ENCODE data around the gene RNF222. TPM values are rescaled to one million over a fixed set of nuclear protein-coding genes. Genes with fewer than 3 reads are reported as not detected.

RNF222 gene
- total RNA-seq, 2 donors from 2014 or later = not detected

DNA sequence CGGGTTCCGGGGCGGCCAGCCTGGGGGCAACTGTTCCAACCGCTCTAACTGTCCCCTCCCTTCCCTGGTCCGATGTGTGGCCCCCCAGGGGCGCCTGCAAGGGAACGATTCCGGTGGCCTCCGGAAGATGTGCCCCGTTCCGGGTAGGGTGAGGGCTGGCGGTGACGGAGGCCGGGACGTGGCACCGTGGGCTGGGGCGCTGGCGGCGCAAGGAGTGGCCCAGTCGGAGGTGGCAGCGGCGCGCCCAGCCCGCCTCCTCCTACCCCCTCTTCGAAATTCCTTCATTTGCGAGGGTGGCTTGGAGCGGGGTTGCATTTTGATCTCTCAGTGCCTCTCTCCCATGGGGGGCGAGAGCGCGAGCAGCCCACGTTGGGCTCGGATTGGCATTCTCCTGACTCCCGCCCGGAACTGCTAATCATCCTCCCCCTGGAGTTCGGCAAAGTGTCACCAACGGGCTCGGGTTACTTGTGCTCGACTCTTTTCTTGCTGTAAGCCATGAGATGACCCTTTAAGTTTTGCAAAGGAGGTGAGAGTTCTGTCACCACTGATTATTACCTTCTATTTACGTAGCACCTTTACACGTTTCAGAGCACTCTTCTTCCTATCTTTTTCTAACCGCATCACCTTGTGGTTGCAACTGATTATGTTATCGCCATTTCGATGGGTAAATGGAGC lies 38.7 kb upstream of the RNF222 start:
- Histone ChIP-seq H3K27ac (ENCODE audit: low read depth, low read length) (peak overlapping the region; percentile 89), H3K9me3 (ENCODE audit: control insufficient read depth, low read length) (no peaks in the 10 kb centered on the region), H3K27me3 (ENCODE audit: control insufficient read depth, insufficient read depth, low read length, poor library complexity, severe bottlenecking) (no peaks in the 10 kb centered on the region), H3K4me3 (ENCODE audit: low read length) (peak overlapping the region; percentile 98), H3K36me3 (ENCODE audit: control insufficient read depth, insufficient read depth, low read length) (peaks cover 29% of the 10 kb centered on the region), H3K9ac (ENCODE audit: extremely low read depth, low read length, poor library complexity, severe bottlenecking) (peak overlapping the region; percentile 98), H3K4me1 (ENCODE audit: control insufficient read depth, insufficient read depth, low read length) (no peaks in the 10 kb centered on the region)
- H3K4me1 Mint-ChIP-seq = peaks cover 24% of the 10 kb centered on the region
- H3K36me3 Mint-ChIP-seq (ENCODE audit: low read depth) = peaks cover 16% of the 10 kb centered on the region
- peak overlapping the region; percentile 98 for H3K27ac Mint-ChIP-seq
- H3K27me3 Mint-ChIP-seq (ENCODE audit: insufficient read depth) = no peaks in the 10 kb centered on the region
- WGBS, 2 experiments (ENCODE audit: insufficient coverage in 1 of 2, insufficient read length in 1 of 2) = 0 to 1% methylated on average over 12 to 43 of the region's 43 CpGs
- TF ChIP-seq, protein P1, sequence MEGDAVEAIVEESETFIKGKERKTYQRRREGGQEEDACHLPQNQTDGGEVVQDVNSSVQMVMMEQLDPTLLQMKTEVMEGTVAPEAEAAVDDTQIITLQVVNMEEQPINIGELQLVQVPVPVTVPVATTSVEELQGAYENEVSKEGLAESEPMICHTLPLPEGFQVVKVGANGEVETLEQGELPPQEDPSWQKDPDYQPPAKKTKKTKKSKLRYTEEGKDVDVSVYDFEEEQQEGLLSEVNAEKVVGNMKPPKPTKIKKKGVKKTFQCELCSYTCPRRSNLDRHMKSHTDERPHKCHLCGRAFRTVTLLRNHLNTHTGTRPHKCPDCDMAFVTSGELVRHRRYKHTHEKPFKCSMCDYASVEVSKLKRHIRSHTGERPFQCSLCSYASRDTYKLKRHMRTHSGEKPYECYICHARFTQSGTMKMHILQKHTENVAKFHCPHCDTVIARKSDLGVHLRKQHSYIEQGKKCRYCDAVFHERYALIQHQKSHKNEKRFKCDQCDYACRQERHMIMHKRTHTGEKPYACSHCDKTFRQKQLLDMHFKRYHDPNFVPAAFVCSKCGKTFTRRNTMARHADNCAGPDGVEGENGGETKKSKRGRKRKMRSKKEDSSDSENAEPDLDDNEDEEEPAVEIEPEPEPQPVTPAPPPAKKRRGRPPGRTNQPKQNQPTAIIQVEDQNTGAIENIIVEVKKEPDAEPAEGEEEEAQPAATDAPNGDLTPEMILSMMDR (conservative IDR thresholded peaks at IDR 0.05) = no peak
- peak; percentile 92 for DNase-seq
- H3K4me3 Mint-ChIP-seq = peak overlapping the region; percentile 93
- no peaks in the 10 kb centered on the region for H3K9me3 Mint-ChIP-seq

DNA sequence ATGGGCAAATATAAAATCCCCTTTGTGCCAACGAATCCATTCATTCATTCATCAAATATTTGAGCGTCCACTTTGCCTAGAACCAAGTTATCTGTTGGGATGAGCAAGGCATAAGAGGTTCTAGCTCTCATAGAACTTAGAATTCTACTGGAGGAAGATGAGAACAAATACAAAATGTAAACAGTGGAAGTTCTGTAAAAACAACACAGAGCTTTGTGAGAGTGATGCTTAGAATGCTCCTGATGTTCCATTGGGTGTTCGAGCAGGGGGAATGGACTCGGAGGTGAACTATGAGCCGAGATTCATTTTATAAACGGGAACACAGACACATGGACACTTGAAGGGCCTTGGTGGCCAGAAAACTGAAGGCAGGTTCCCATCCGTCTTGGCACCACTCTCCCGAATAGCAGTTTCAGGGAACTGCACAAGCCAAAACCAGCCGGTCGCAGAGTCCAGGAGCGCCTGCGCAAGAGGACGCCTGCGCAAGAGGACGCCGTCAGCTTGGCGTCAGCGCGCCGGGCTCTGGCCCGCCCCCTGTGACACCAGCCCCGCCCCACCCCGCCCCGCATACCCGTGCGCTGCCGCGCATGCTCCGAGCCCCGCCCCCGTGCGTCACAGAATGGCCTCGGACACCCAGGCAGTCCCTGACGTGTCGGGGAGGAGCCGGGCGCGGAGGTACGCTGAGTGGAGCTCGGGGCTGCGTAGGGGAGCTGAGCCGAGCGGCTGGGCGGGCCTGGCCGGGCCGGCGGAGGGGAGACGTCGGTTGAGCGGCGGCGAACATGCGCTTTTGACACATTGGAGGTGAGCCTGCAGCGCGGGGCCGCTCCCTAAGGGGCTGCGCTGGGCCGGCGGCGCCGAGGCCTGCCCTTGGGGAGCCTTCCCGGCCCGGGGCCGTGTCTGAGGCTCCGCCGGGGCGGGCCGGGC lies 37.9 kb upstream of the RNF222 start, which contains the start of gene NDEL1:
Gene NDEL1 (plus strand): TSS at position 640 of the 924 bp plus-strand sequence. CDS start 8,388 bp downstream, outside the sequence.
- Mint-ChIP-seq H3K27ac (peak within 1 kb of the TSS; percentile 98), H3K4me3 (peak within 1 kb of the TSS; percentile 93), H3K27me3 (ENCODE audit: insufficient read depth) (no peaks in the 10 kb centered on the region), H3K9me3 (no peaks in the 10 kb centered on the region), H3K4me1 (peaks cover 31% of the 10 kb centered on the region), H3K36me3 (ENCODE audit: low read depth) (peaks cover 11% of the 10 kb centered on the region)
- H3K27ac ChIP-seq (ENCODE audit: low read depth, low read length) = peak within 1 kb of the TSS; percentile 89
- peaks cover 21% of the 10 kb centered on the region for H3K36me3 ChIP-seq (ENCODE audit: control insufficient read depth, insufficient read depth, low read length)
- TF ChIP-seq, protein P1 (conservative IDR thresholded peaks at IDR 0.05) = no peak
- H3K9ac ChIP-seq (ENCODE audit: extremely low read depth, low read length, poor library complexity, severe bottlenecking) = peak within 1 kb of the TSS; percentile 98
- DNase-seq = peak; percentile 100
- 4 to 10% methylated on average over 25 to 68 of the region's 68 CpGs for WGBS, 2 experiments (ENCODE audit: insufficient coverage in 1 of 2, insufficient read length in 1 of 2)
- peak within 1 kb of the TSS; percentile 98 for H3K4me3 ChIP-seq (ENCODE audit: low read length)
- no peaks in the 10 kb centered on the region for H3K27me3 ChIP-seq (ENCODE audit: control insufficient read depth, insufficient read depth, low read length, poor library complexity, severe bottlenecking)
- H3K4me1 ChIP-seq (ENCODE audit: control insufficient read depth, insufficient read depth, low read length) = no peaks in the 10 kb centered on the region
- no peaks in the 10 kb centered on the region for H3K9me3 ChIP-seq (ENCODE audit: control insufficient read depth, low read length)

DNA sequence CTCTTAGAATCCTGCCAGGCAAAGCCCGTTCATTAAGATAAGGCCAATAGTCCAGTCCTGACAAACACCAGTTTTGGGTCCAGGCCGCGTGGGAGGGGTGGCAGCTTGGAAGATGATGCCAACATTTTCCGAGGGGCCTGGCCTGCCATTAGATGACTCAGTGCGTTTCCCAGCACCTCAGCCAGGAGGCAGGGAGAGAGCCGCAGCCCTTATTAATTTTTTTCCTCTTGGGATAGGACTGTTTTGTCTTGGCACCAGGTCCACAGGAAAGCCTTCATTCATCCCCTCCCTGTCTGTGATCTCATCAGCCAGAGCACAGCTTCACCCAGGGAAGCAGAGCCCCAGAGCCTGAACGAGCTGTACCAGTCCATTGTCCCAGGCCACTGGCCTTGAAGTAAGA lies 33.3 kb upstream of the RNF222 start:
- no peak overlapping the region for H3K27ac Mint-ChIP-seq
- no peak overlapping the region for H3K4me3 Mint-ChIP-seq
- 89 to 90% methylated on average over 5 to 7 of the region's 7 CpGs for WGBS, 2 experiments (ENCODE audit: insufficient coverage in 1 of 2, insufficient read length in 1 of 2)
- Histone ChIP-seq H3K4me3 (ENCODE audit: low read length) (no peak overlapping the region), H3K27ac (ENCODE audit: low read depth, low read length) (no peak overlapping the region), H3K27me3 (ENCODE audit: control insufficient read depth, insufficient read depth, low read length, poor library complexity, severe bottlenecking) (no peaks in the 10 kb centered on the region), H3K4me1 (ENCODE audit: control insufficient read depth, insufficient read depth, low read length) (no peaks in the 10 kb centered on the region), H3K9me3 (ENCODE audit: control insufficient read depth, low read length) (no peaks in the 10 kb centered on the region), H3K36me3 (ENCODE audit: control insufficient read depth, insufficient read depth, low read length) (no peaks in the 10 kb centered on the region), H3K9ac (ENCODE audit: extremely low read depth, low read length, poor library complexity, severe bottlenecking) (no peak overlapping the region)
- no peaks in the 10 kb centered on the region for H3K9me3 Mint-ChIP-seq
- DNase-seq = peak; percentile 44
- TF ChIP-seq, protein P1 (conservative IDR thresholded peaks at IDR 0.05) = no peak
- no peaks in the 10 kb centered on the region for H3K27me3 Mint-ChIP-seq (ENCODE audit: insufficient read depth)
- H3K36me3 Mint-ChIP-seq (ENCODE audit: low read depth) = no peaks in the 10 kb centered on the region
- peaks cover 23% of the 10 kb centered on the region for H3K4me1 Mint-ChIP-seq
